AG04450 (cell line): Measurements from ENCODE around the gene DPP6. TPM values are rescaled to one million over a fixed set of nuclear protein-coding genes. Genes with fewer than 3 reads are reported as not detected.
"Not testable (repeated sequence)": the region's sequence is repeated elsewhere in the genome, so short reads cannot be mapped to it uniquely, and the experiment has no call there.

Experiments used
- CTCF ChIA-PET: fragments of 300-600, 350-600 bp; formaldehyde crosslinking; extraction: SDS; loops from one replicate; lab custom pipeline; 2022; ENCODE audit warnings: antibody characterized with exemption, inconsistent platforms; lab: Charles Lee
- POLR2A ChIA-PET: fragments of 350-600 bp; formaldehyde crosslinking; extraction: SDS; loops from one replicate; lab custom pipeline; 2021; ENCODE audit warnings: antibody characterized with exemption, inconsistent platforms; lab: Yijun Ruan, JAX
- DNase-seq: peaks from one replicate; pipeline ENCODE4 v3.0.0-alpha.2; 2011; ENCODE audit warnings: low read depth, low spot score
- H3K27ac ChIP-seq: one replicate; pipeline ENCODE4 v1.5.1; 2012; ENCODE audit warnings: low read depth, low read length, control low read depth
- H3K27me3 ChIP-seq: one replicate; pipeline ENCODE4 v1.6.0; 2012; ENCODE audit warnings: low read length; ENCODE audit not compliant: control insufficient read depth, insufficient read depth
- H3K4me3 ChIP-seq: 2 replicates; pipeline ENCODE4 v1.5.1; 2011; ENCODE audit warnings: mild to moderate bottlenecking, low read depth, low read length, control low read depth
- H3K9me3 ChIP-seq: 2 replicates; pipeline ENCODE4 v1.5.1; 2012; ENCODE audit warnings: low read length; ENCODE audit not compliant: control insufficient read depth, insufficient read depth
- CTCF ChIP-seq: IDR thresholded peaks from 2 replicates; pipeline ENCODE4 v1.5.1; 2011; ENCODE audit warnings: low read depth, low read length, control low read depth, inconsistent platforms
- polyA plus RNA-seq: library from polyadenylated mRNA; depleted of rRNA; stranded (reverse); fragments of >200 nt; gene quantifications from 2 replicates; pipeline ENCODE4 v1.2.3, GENCODE V29; 2011

The DPP6 gene
- polyA plus RNA-seq, 1 experiment = not detected

- DNase-seq, CTCF ChIA-PET, H3K4me3 ChIP-seq, POLR2A ChIA-PET, H3K27me3 ChIP-seq, H3K27ac ChIP-seq: not testable (repeated sequence)
- peaks cover 13% of the 10 kb centered on the region for H3K9me3 ChIP-seq
Measured at GRCh38 chr7:154163642-154164041, 111.4 kb downstream of the DPP6 start.

- ChIA-PET CTCF (no interaction called here), POLR2A (no interaction called here)
- Histone ChIP-seq H3K9me3 (peaks cover 39% of the 10 kb centered on the region), H3K4me3 (no peak overlapping the region), H3K27me3 (no peaks in the 10 kb centered on the region), H3K27ac (no peak overlapping the region)
- TF ChIP-seq CTCF = no peak
- no peak for DNase-seq
Measured at GRCh38 chr7:154167051-154167450, 114.9 kb downstream of the DPP6 start.

GRCh38 chr7:154167807-154168206, 115.6 kb downstream of the DPP6 start:
- Histone ChIP-seq H3K4me3 (no peak overlapping the region), H3K27me3 (no peaks in the 10 kb centered on the region), H3K27ac (no peak overlapping the region), H3K9me3 (peaks cover 42% of the 10 kb centered on the region)
- TF ChIP-seq CTCF = no peak
- POLR2A ChIA-PET = no interaction called here
- no peak for DNase-seq
- CTCF ChIA-PET = no interaction called here

GRCh38 chr7:154171422-154171821, 119.2 kb downstream of the DPP6 start:
- Histone ChIP-seq H3K4me3 (no peak overlapping the region), H3K27me3 (no peaks in the 10 kb centered on the region), H3K9me3 (peaks cover 59% of the 10 kb centered on the region), H3K27ac (no peak overlapping the region)
- TF ChIP-seq CTCF = no peak
- CTCF ChIA-PET = no interaction called here
- DNase-seq = no peak
- POLR2A ChIA-PET = no interaction called here

- Histone ChIP-seq H3K27ac (no peak overlapping the region), H3K27me3 (no peaks in the 10 kb centered on the region), H3K9me3 (peaks cover 65% of the 10 kb centered on the region), H3K4me3 (no peak overlapping the region)
- no peak for TF ChIP-seq CTCF
- POLR2A ChIA-PET = no interaction called here
- CTCF ChIA-PET = no interaction called here
- no peak for DNase-seq
Measured at GRCh38 chr7:154172236-154172635, 120.0 kb downstream of the DPP6 start.

GRCh38 chr7:154177584-154177983, 125.4 kb downstream of the DPP6 start:
- no peak for TF ChIP-seq CTCF
- Histone ChIP-seq H3K9me3 (peaks cover 48% of the 10 kb centered on the region), H3K4me3 (no peak overlapping the region), H3K27me3 (no peaks in the 10 kb centered on the region), H3K27ac (no peak overlapping the region)
- DNase-seq = no peak
- ChIA-PET POLR2A (no interaction called here), CTCF (no interaction called here)
